ENCODE data around the gene IGF2BP3. TPM values are rescaled to one million over a fixed set of nuclear protein-coding genes. Genes with fewer than 3 reads are reported as not detected.

Gene IGF2BP3
- total RNA-seq, 1 experiment from 2014 or later: 80.2 TPM

GRCh38 chr7:23294549-23295400 lies 175.5 kb downstream of the IGF2BP3 start:
- POLR2A ChIA-PET: no interaction called here
- TF ChIP-seq SIN3A (IDR thresholded peaks at IDR 0.05; ENCODE audit: borderline replicate concordance, insufficient read depth, low read depth, low read length) (no peak), CTCF (IDR thresholded peaks at IDR 0.05) (no peak)
- no TSS peak for BruUV-seq (replicated peaks)
- ATAC-seq: no peak
- in situ Hi-C loops (cut with HindIII; ENCODE audit: low pct_unique_long_range_greater_than_20kb, low sequenced_read_pairs): no loop called here
- H3K27ac ChIP-seq (ENCODE audit: low read length): peak overlapping the region; percentile 12; the same call in 1 of the 2 replicates
- H3K9me3 ChIP-seq (ENCODE audit: control insufficient read depth, insufficient read depth, low read depth, low read length): no peaks in the 10 kb centered on the region
- CTCF ChIA-PET: interaction anchor here (0.7 to 1.5 kb wide), 2 partner anchors 17 to 18 kb away, joined by 3 to 4 read pairs; no protein-coding TSS in a partner anchor
- peaks cover 2% of the 10 kb centered on the region; the same call in 1 of the 2 replicates for H3K36me3 ChIP-seq (ENCODE audit: control insufficient read depth, insufficient read depth, low read length)
- intact Hi-C loops (cut with micrococcal nuclease; ENCODE audit: unreplicated experiment): no loop called here
- no peak overlapping the region for H3K4me3 ChIP-seq (ENCODE audit: low read depth in 2 of 2, low read length in 2 of 2)
- DNase-seq (ENCODE audit: low read depth, low spot score): no peak
- no peaks in the 10 kb centered on the region for H3K27me3 ChIP-seq (ENCODE audit: control insufficient read depth, insufficient read depth, low read length)
- H3K4me1 ChIP-seq (ENCODE audit: control insufficient read depth, insufficient read depth, low read length): peaks cover 16% of the 10 kb centered on the region

- intact Hi-C loops (cut with micrococcal nuclease; ENCODE audit: unreplicated experiment) (no loop called here), in situ Hi-C loops (cut with HindIII; ENCODE audit: low pct_unique_long_range_greater_than_20kb, low sequenced_read_pairs) (no loop called here)
- Histone ChIP-seq H3K9me3 (ENCODE audit: control insufficient read depth, insufficient read depth, low read depth, low read length) (no peaks in the 10 kb centered on the region), H3K4me3 (ENCODE audit: low read depth in 2 of 2, low read length in 2 of 2) (no peak overlapping the region), H3K36me3 (ENCODE audit: control insufficient read depth, insufficient read depth, low read length) (no peaks in the 10 kb centered on the region), H3K4me1 (ENCODE audit: control insufficient read depth, insufficient read depth, low read length) (peaks cover 13% of the 10 kb centered on the region), H3K27me3 (ENCODE audit: control insufficient read depth, insufficient read depth, low read length) (no peaks in the 10 kb centered on the region), H3K27ac (ENCODE audit: low read length) (peak overlapping the region; percentile 24; the same call in 1 of the 2 replicates)
- ChIA-PET POLR2A (no interaction called here), CTCF (interaction anchor here (0.6 to 1.5 kb wide), 3 partner anchors 17 to 113 kb away, joined by 3 to 4 read pairs (median 4); no protein-coding TSS in a partner anchor)
- no peak for DNase-seq (ENCODE audit: low read depth, low spot score)
- no peak for TF ChIP-seq REST (IDR thresholded peaks at IDR 0.05; ENCODE audit: insufficient read depth in 1 of 2, low read depth in 2 of 2, low read length in 1 of 2)
- no TSS peak for BruUV-seq (replicated peaks)
- peak; percentile 52; the same call in 1 of the 2 replicates for ATAC-seq
Observed at GRCh38 chr7:23293500-23294073, 176.7 kb downstream of the IGF2BP3 start.

- BruUV-seq (replicated peaks): no TSS peak
- Histone ChIP-seq H3K4me3 (ENCODE audit: low read depth in 2 of 2, low read length in 2 of 2) (no peak overlapping the region), H3K27ac (ENCODE audit: low read length) (peak overlapping the region; percentile 3; the same call in 1 of the 2 replicates), H3K27me3 (ENCODE audit: control insufficient read depth, insufficient read depth, low read length) (no peaks in the 10 kb centered on the region), H3K4me1 (ENCODE audit: control insufficient read depth, insufficient read depth, low read length) (peaks cover 6% of the 10 kb centered on the region), H3K9me3 (ENCODE audit: control insufficient read depth, insufficient read depth, low read depth, low read length) (no peaks in the 10 kb centered on the region), H3K36me3 (ENCODE audit: control insufficient read depth, insufficient read depth, low read length) (no peaks in the 10 kb centered on the region)
- ATAC-seq (no peak), DNase-seq (ENCODE audit: low read depth, low spot score) (no peak)
- TF ChIP-seq CTCF (IDR thresholded peaks at IDR 0.05): no peak
- TF ChIP-seq TCF7L2 (IDR thresholded peaks at IDR 0.05; ENCODE audit: low read depth, low read length): no peak
- no peak for TF ChIP-seq REST (IDR thresholded peaks at IDR 0.05; ENCODE audit: insufficient read depth in 1 of 2, low read depth in 2 of 2, low read length in 1 of 2)
- TF ChIP-seq SIN3A (IDR thresholded peaks at IDR 0.05; ENCODE audit: borderline replicate concordance, insufficient read depth, low read depth, low read length): no peak
- no peak for TF ChIP-seq POLR2AphosphoS5 (IDR thresholded peaks at IDR 0.05; ENCODE audit: low read depth, low read length)
- in situ Hi-C loops (cut with HindIII; ENCODE audit: low pct_unique_long_range_greater_than_20kb, low sequenced_read_pairs) (no loop called here), intact Hi-C loops (cut with micrococcal nuclease; ENCODE audit: unreplicated experiment) (no loop called here)
- POLR2A ChIA-PET: no interaction called here
- CTCF ChIA-PET: no interaction called here
Observed at GRCh38 chr7:23292623-23293022, 177.7 kb downstream of the IGF2BP3 start.

Data from Panc1 (cell line).